ENCODE data around the gene SPP1.

GRCh38 chr4:87966095-87966496 is 9.4 kb upstream of the SPP1 start:
- no peak for TF ChIP-seq POLR2A (IDR thresholded peaks at IDR 0.05; ENCODE audit: borderline replicate concordance, extremely low read depth, insufficient read depth, insufficient read length)
- no peak for TF ChIP-seq YY1 (IDR thresholded peaks at IDR 0.05; ENCODE audit: extremely low read depth, insufficient replicate concordance, low read depth, low read length)
- TF ChIP-seq CTCF (IDR thresholded peaks at IDR 0.05 in 2 of 3, conservative IDR thresholded peaks at IDR 0.05 in 1 of 3; ENCODE audit: borderline replicate concordance in 1 of 3, insufficient read depth in 1 of 3, low read depth in 2 of 3, low read length in 2 of 3): no peak
- TF ChIP-seq POLR2AphosphoS5 (IDR thresholded peaks at IDR 0.05; ENCODE audit: low read depth, low read length): no peak
- no peak for TF ChIP-seq CEBPB (IDR thresholded peaks at IDR 0.05; ENCODE audit: low read depth)
- TF ChIP-seq SP1 (IDR thresholded peaks at IDR 0.05; ENCODE audit: low read depth): no peak
